GM11168 (cell line): Measurements from ENCODE around the gene ADGRL3.
"Not testable (repeated sequence)": the region's sequence is repeated elsewhere in the genome, so short reads cannot be mapped to it uniquely, and the experiment has no call there.

Experiments used
- in situ Hi-C: fragments of 300-500 bp; cut with MboI; formaldehyde crosslinking; loops from one replicate; pipeline ENCODE4 v1.12.0; 2022; ENCODE audit warnings: low sequenced_read_pairs; ENCODE audit not compliant: unreplicated experiment

The ADGRL3 gene

GRCh38 chr4:61462451-61463326 is 262.6 kb downstream of the ADGRL3 start:
- in situ Hi-C loops: no loop called here

- in situ Hi-C loops: no loop called here
Measured at GRCh38 chr4:61468024-61468720, 268.0 kb downstream of the ADGRL3 start.

GRCh38 chr4:61473306-61473705 is 273.2 kb downstream of the ADGRL3 start:
- in situ Hi-C loops: no loop called here

GRCh38 chr4:61478340-61478739 is 278.2 kb downstream of the ADGRL3 start:
- in situ Hi-C loops: no loop called here

GRCh38 chr4:61485056-61485455 is 284.9 kb downstream of the ADGRL3 start:
- in situ Hi-C loops: no loop called here

- in situ Hi-C loops: no loop called here
Measured at GRCh38 chr4:61489927-61490326, 289.8 kb downstream of the ADGRL3 start.

GRCh38 chr4:61493041-61493440 is 292.9 kb downstream of the ADGRL3 start:
- in situ Hi-C loops: no loop called here

- in situ Hi-C loops: no loop called here
Measured at GRCh38 chr4:61493470-61493869, 293.3 kb downstream of the ADGRL3 start.

GRCh38 chr4:61500883-61501282 is 300.8 kb downstream of the ADGRL3 start:
- in situ Hi-C loops: no loop called here

- in situ Hi-C loops: no loop called here
Measured at GRCh38 chr4:61501812-61502211, 301.7 kb downstream of the ADGRL3 start.

GRCh38 chr4:61505773-61506685 is 305.9 kb downstream of the ADGRL3 start:
- in situ Hi-C loops: no loop called here

GRCh38 chr4:61507091-61507490 is 307.0 kb downstream of the ADGRL3 start:
- in situ Hi-C loops: no loop called here

GRCh38 chr4:61509721-61510241 is 309.7 kb downstream of the ADGRL3 start:
- in situ Hi-C loops: not testable (repeated sequence)

- in situ Hi-C loops: no loop called here
Measured at GRCh38 chr4:61511716-61512488, 311.8 kb downstream of the ADGRL3 start.

- in situ Hi-C loops: no loop called here
Measured at GRCh38 chr4:61514991-61515390, 314.9 kb downstream of the ADGRL3 start.

- in situ Hi-C loops: no loop called here
Measured at GRCh38 chr4:61517144-61517543, 317.0 kb downstream of the ADGRL3 start.

- in situ Hi-C loops: no loop called here
Measured at GRCh38 chr4:61520166-61520565, 320.0 kb downstream of the ADGRL3 start.

- in situ Hi-C loops: no loop called here
Measured at GRCh38 chr4:61520681-61521160, 320.6 kb downstream of the ADGRL3 start.

- in situ Hi-C loops: no loop called here
Measured at GRCh38 chr4:61521451-61521850, 321.3 kb downstream of the ADGRL3 start.
